ENCODE data around the gene TNK1. TPM values are rescaled to one million over a fixed set of nuclear protein-coding genes. Genes with fewer than 3 reads are reported as not detected.

TNK1 gene
- total RNA-seq, 2 donors from 2014 or later: 0.36 TPM; not detected in 1

GRCh38 chr17:7389924-7390910, 9.3 kb downstream of the TNK1 start:
- Mint-ChIP-seq H3K27me3 (no peaks in the 10 kb centered on the region), H3K9me3 (no peaks in the 10 kb centered on the region), H3K4me3 (no peak overlapping the region), H3K4me1 (ENCODE audit: low read depth in 2 of 2) (peaks cover 9 to 12% of the 10 kb centered on the region in 2 donors), H3K36me3 (no peaks in the 10 kb centered on the region), H3K27ac (no peak overlapping the region)
- DNase-seq (ENCODE audit: low spot score) (no peak), ATAC-seq (no peak)

- Mint-ChIP-seq H3K4me1 (ENCODE audit: low read depth in 2 of 2) (peaks cover 10 to 12% of the 10 kb centered on the region in 2 donors), H3K4me3 (no peak overlapping the region), H3K27ac (no peak overlapping the region), H3K36me3 (no peaks in the 10 kb centered on the region), H3K9me3 (no peaks in the 10 kb centered on the region), H3K27me3 (no peaks in the 10 kb centered on the region)
- DNase-seq (ENCODE audit: low spot score) (no peak), ATAC-seq (no peak)
Observed at GRCh38 chr17:7391307-7391706, 10.4 kb downstream of the TNK1 start.

GRCh38 chr17:7392696-7393612, 12.1 kb downstream of the TNK1 start:
- no peaks in the 10 kb centered on the region for H3K27me3 Mint-ChIP-seq
- peak overlapping the region; percentile 88 for H3K4me3 Mint-ChIP-seq
- DNase-seq (ENCODE audit: low spot score) (no peak), ATAC-seq (no peak)
- H3K36me3 Mint-ChIP-seq: no peaks in the 10 kb centered on the region
- H3K9me3 Mint-ChIP-seq: no peaks in the 10 kb centered on the region
- H3K4me1 Mint-ChIP-seq (ENCODE audit: low read depth in 2 of 2): peaks cover 10 to 12% of the 10 kb centered on the region in 2 donors
- no peak overlapping the region for H3K27ac Mint-ChIP-seq

DNA sequence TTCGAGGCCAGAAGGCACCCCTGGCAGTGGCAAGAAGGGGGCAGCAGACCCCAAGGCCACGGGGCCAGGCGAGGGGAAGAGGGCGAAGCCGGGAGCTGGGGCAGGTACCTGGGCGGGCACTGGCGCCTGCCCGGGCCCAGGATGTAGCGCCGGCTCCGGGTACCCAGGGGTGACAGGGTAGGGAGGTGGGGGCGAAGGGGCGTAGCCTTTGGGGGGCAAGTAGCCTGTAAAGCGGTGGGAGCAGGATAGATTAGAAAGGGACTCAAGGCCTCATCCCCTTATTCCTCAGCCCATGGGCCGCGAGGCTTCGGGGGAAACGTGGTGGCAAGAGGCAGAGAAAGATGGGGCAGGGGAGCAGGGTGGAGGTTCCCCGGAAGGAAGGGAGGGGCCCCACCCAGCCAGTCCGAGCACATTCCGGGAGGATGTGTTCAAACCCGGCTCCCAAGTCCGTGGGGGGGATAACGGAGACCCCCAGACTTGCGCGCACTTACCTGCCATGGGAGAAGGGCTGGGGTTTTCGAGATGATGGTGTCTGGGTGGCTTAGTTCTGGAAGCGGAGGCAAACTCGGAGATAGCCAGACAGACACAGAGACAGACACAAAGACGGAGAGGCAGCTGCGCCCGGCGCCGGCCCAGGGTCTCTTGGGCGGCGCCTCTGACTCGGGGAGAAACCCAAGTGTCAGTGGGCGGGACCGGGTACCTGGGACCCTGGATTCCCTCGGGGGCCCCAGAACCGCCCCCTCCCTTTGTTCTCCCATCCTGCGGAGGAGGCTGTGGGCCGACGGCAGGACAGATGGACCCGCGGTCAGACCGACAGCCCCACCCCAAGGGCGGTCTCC, 12.9 kb downstream of the TNK1 start:
- ATAC-seq (peak; percentile 54 to 59), DNase-seq (ENCODE audit: low spot score) (peak; percentile 68)
- no peaks in the 10 kb centered on the region for H3K9me3 Mint-ChIP-seq
- no peaks in the 10 kb centered on the region for H3K36me3 Mint-ChIP-seq
- peak overlapping the region; percentile 88 for H3K4me3 Mint-ChIP-seq
- H3K4me1 Mint-ChIP-seq (ENCODE audit: low read depth in 2 of 2): peaks cover 10 to 12% of the 10 kb centered on the region in 2 donors
- no peaks in the 10 kb centered on the region for H3K27me3 Mint-ChIP-seq
- peak overlapping the region; percentile 43 to 70 for H3K27ac Mint-ChIP-seq

- Mint-ChIP-seq H3K4me3 (peak within 1 kb of the TSS; percentile 93), H3K9me3 (no peaks in the 10 kb centered on the region), H3K4me1 (ENCODE audit: low read depth in 2 of 2) (peaks cover 10 to 12% of the 10 kb centered on the region in 2 donors), H3K27me3 (no peaks in the 10 kb centered on the region), H3K27ac (peak within 1 kb of the TSS; percentile 68 to 92), H3K36me3 (no peaks in the 10 kb centered on the region)
- DNase-seq (ENCODE audit: low spot score) (peak; percentile 90), ATAC-seq (peak; percentile 94)
Observed at GRCh38 chr17:7394452-7395191, 13.7 kb downstream of the TNK1 start, which contains the start of gene PLSCR3. Gene PLSCR3, minus strand, starts transcription at chr17:7394525. Its CDS starts 415 bp downstream, at chr17:7394110.

DNA sequence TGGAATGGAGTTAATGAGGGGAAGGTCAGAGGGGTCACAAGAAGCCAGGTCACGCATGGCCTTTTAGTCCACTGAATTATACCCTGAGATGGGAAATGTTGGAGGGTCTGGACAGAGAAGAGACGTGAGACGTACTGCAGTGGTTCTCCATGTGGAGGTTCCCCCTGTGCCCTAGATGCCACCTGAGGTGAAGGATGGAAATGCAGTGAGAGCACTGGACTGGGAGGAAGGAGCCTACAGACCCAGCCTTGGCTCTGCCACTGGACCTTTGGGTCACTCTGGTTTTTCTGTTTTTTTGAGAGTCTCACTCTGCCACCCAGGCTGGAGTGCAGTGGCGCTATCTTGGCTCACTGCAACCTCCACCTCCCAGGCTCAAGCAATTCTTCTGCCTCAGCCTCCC, 15.3 kb downstream of the TNK1 start:
- Mint-ChIP-seq H3K4me3 (no peak overlapping the region), H3K4me1 (ENCODE audit: low read depth in 2 of 2) (peaks cover 10% of the 10 kb centered on the region in 2 donors), H3K36me3 (no peaks in the 10 kb centered on the region), H3K27ac (no peak overlapping the region), H3K9me3 (no peaks in the 10 kb centered on the region), H3K27me3 (no peaks in the 10 kb centered on the region)
- ATAC-seq: no peak
- no peak for DNase-seq (ENCODE audit: low spot score)

GRCh38 chr17:7398612-7399011, 17.7 kb downstream of the TNK1 start:
- no peak for DNase-seq (ENCODE audit: low spot score)
- Mint-ChIP-seq H3K4me3 (no peak overlapping the region), H3K36me3 (no peaks in the 10 kb centered on the region), H3K4me1 (ENCODE audit: low read depth in 2 of 2) (peaks cover 11 to 13% of the 10 kb centered on the region in 2 donors), H3K27ac (no peak overlapping the region), H3K27me3 (no peaks in the 10 kb centered on the region), H3K9me3 (no peaks in the 10 kb centered on the region)
- ATAC-seq: no peak

DNA sequence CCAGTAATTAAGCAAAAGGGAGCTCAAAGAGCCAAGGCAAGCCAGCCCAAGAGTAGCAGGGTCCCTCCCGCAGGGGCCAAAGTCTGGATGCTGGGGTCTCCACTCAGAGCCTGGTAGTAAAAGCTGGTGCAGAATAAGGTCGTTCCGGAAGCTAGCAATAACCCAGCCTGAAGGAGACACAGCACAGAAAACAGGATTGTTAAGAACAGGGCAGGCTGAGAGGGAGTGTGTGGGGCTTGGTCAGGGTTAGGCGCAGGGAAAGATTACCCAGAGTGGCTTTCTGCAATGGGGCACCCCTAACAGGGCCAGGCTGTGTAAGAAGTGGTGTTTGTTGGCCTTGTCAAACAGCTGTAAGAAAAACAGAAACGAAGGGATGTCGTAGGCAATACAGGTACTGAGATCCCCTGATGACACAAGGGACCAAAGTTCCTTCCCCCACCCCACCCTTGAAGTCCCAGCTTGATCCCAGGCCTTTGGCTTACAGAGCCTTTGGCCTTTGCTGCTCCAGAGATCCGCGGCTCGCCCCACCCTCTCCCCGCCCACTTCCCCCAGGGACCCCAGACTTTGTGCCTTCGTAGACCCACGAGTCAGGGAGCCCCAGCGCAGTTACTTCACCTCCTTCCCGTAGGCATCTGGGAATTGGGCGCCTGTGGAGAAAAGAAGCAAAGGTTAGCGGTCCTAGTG, 22.3 kb downstream of the TNK1 start:
- no peaks in the 10 kb centered on the region for H3K9me3 Mint-ChIP-seq
- ATAC-seq (no peak), DNase-seq (ENCODE audit: low spot score) (no peak)
- peak overlapping the region; percentile 79 to 93 for H3K27ac Mint-ChIP-seq
- peak overlapping the region; percentile 87 for H3K4me3 Mint-ChIP-seq
- H3K36me3 Mint-ChIP-seq: no peaks in the 10 kb centered on the region
- peaks cover 13 to 21% of the 10 kb centered on the region in 2 donors for H3K4me1 Mint-ChIP-seq (ENCODE audit: low read depth in 2 of 2)
- peaks cover 8 to 10% of the 10 kb centered on the region in 2 donors for H3K27me3 Mint-ChIP-seq

- H3K9me3 Mint-ChIP-seq: no peaks in the 10 kb centered on the region
- DNase-seq (ENCODE audit: low spot score) (no peak), ATAC-seq (no peak)
- peak overlapping the region; percentile 79 to 93 for H3K27ac Mint-ChIP-seq
- peaks cover 13 to 21% of the 10 kb centered on the region in 2 donors for H3K4me1 Mint-ChIP-seq (ENCODE audit: low read depth in 2 of 2)
- H3K27me3 Mint-ChIP-seq: peaks cover 8 to 10% of the 10 kb centered on the region in 2 donors
- H3K4me3 Mint-ChIP-seq: peak overlapping the region; percentile 87
- no peaks in the 10 kb centered on the region for H3K36me3 Mint-ChIP-seq
Observed at GRCh38 chr17:7403727-7403976, 22.8 kb downstream of the TNK1 start.

- H3K4me3 Mint-ChIP-seq: peak within 1 kb of the TSS; percentile 87
- no peaks in the 10 kb centered on the region for H3K9me3 Mint-ChIP-seq
- ATAC-seq (peak; percentile 95), DNase-seq (ENCODE audit: low spot score) (peak; percentile 98)
- peaks cover 13 to 21% of the 10 kb centered on the region in 2 donors for H3K4me1 Mint-ChIP-seq (ENCODE audit: low read depth in 2 of 2)
- H3K27ac Mint-ChIP-seq: peak within 1 kb of the TSS; percentile 79 to 93
- H3K36me3 Mint-ChIP-seq: no peaks in the 10 kb centered on the region
- peaks cover 8 to 12% of the 10 kb centered on the region in 2 donors for H3K27me3 Mint-ChIP-seq
Observed at GRCh38 chr17:7403977-7404736, 23.3 kb downstream of the TNK1 start, which contains the start of gene TMEM256. Gene TMEM256, minus strand, starts transcription at chr17:7404097. Its CDS starts 13 bp downstream, at chr17:7404084.

GRCh38 chr17:7404737-7405349, 24.0 kb downstream of the TNK1 start:
- no peaks in the 10 kb centered on the region for H3K36me3 Mint-ChIP-seq
- H3K4me3 Mint-ChIP-seq: peak overlapping the region; percentile 87
- no peaks in the 10 kb centered on the region for H3K9me3 Mint-ChIP-seq
- no peak for DNase-seq (ENCODE audit: low spot score)
- H3K4me1 Mint-ChIP-seq (ENCODE audit: low read depth in 2 of 2): peaks cover 13 to 21% of the 10 kb centered on the region in 2 donors
- H3K27ac Mint-ChIP-seq: peak overlapping the region; percentile 79 to 93
- H3K27me3 Mint-ChIP-seq: peaks cover 8 to 19% of the 10 kb centered on the region in 2 donors
- ATAC-seq: peak; percentile 58 to 66
